CD4-positive, CD25-positive, alpha-beta regulatory T cell (primary cell): ENCODE measurements around the gene DNAH9. TPM values are rescaled to one million over a fixed set of nuclear protein-coding genes. Genes with fewer than 3 reads are reported as not detected.

Experiments
- ATAC-seq, 2 donors: fragments of 150-1000 bp; cut with Tn5 transposase; one replicate each; pipeline ENCODE4 v1.10.0; 2021; ENCODE audit warnings: low read depth in 2 of 2, moderate number of reproducible peaks in 2 of 2, moderate library complexity in 1 of 2
- DNase-seq, 3 donors: peaks; one replicate each; pipeline versions ENCODE4 v3.0.0 to v3.0.0-alpha.2; 2012 to 2022; ENCODE audit warnings: mixed read lengths in 1 of 3
- H3K27ac ChIP-seq: one replicate; pipeline ENCODE4 v1.7.0; 2013; ENCODE audit warnings: mild to moderate bottlenecking, low read length; ENCODE audit not compliant: insufficient read depth, poor library complexity, severe bottlenecking
- H3K27me3 ChIP-seq: one replicate; pipeline ENCODE4 v1.7.0; 2013; ENCODE audit warnings: low read length; ENCODE audit not compliant: control insufficient read depth, insufficient read depth
- H3K36me3 ChIP-seq: one replicate; pipeline ENCODE4 v1.7.0; 2013; ENCODE audit warnings: mild to moderate bottlenecking, low read length, moderate library complexity; ENCODE audit not compliant: control insufficient read depth, insufficient read depth
- H3K4me1 ChIP-seq: 2 replicates; pipeline ENCODE4 v1.7.0; 2013; ENCODE audit warnings: mild to moderate bottlenecking, low read length; ENCODE audit not compliant: insufficient read depth, control insufficient read depth, poor library complexity, severe bottlenecking
- H3K4me3 ChIP-seq: one replicate; pipeline ENCODE4 v1.7.0; 2013; ENCODE audit warnings: low read depth, mild to moderate bottlenecking, low read length, moderate library complexity
- H3K9me3 ChIP-seq, 2 experiments: 1 replicate in 1 of 2; 2 replicates in 1 of 2; pipeline ENCODE4 v1.7.0; 2013; ENCODE audit warnings: low read length in 2 of 2, mild to moderate bottlenecking in 1 of 2, moderate library complexity in 1 of 2; ENCODE audit not compliant: control insufficient read depth in 2 of 2
- H3K27ac Mint-ChIP-seq, 3 donors: one replicate each; pipeline ENCODE4 v1.8.0; 2020 to 2022; ENCODE audit warnings: mild to moderate bottlenecking in 3 of 3, mixed read lengths in 3 of 3, moderate library complexity in 2 of 3
- H3K27me3 Mint-ChIP-seq: one replicate; pipeline ENCODE4 v1.8.0; 2022; ENCODE audit warnings: mild to moderate bottlenecking, mixed read lengths
- H3K36me3 Mint-ChIP-seq: one replicate; pipeline ENCODE4 v1.8.0; 2020; ENCODE audit warnings: mixed read lengths
- H3K4me1 Mint-ChIP-seq, 4 donors: one replicate each; pipeline ENCODE4 v1.8.0; 2020 to 2022; ENCODE audit warnings: mixed read lengths in 4 of 4, mild to moderate bottlenecking in 1 of 4
- H3K4me3 Mint-ChIP-seq, 4 donors: one replicate each; pipeline ENCODE4 v1.8.0; 2020 to 2022; ENCODE audit warnings: mild to moderate bottlenecking in 4 of 4, mixed read lengths in 4 of 4, moderate library complexity in 3 of 4
- H3K9me3 Mint-ChIP-seq, 7 donors: one replicate each; pipeline ENCODE4 v1.8.0; 2020 to 2022; ENCODE audit warnings: mixed read lengths in 7 of 7, mild to moderate bottlenecking in 3 of 7, moderate library complexity in 2 of 7
- polyA plus RNA-seq, 4 donors: library from polyadenylated mRNA; unstranded; fragments of 300-500 nt; fragmentation: Illumina TruSeq; gene quantifications; one replicate each; pipeline ENCODE4 v1.2.3, GENCODE V29; 2021
- total RNA-seq: library from RNA; stranded (reverse); gene quantifications from one replicate; pipeline ENCODE4 v1.2.3, GENCODE V29; 2022

The DNAH9 gene
- total and polyA plus RNA-seq, 5 donors from 2014 or later, result not detected

- H3K27me3 ChIP-seq, result no peaks in the 10 kb centered on the region
- Mint-ChIP-seq H3K36me3 (no peaks in the 10 kb centered on the region), H3K9me3 (peaks cover 0 to 4% (median 0%) of the 10 kb centered on the region in 7 donors), H3K27me3 (no peaks in the 10 kb centered on the region), H3K27ac (no peak overlapping the region), H3K4me3 (no peak overlapping the region), H3K4me1 (peaks cover 0 to 5% (median 0%) of the 10 kb centered on the region in 4 donors)
- H3K9me3 ChIP-seq, result no peaks in the 10 kb centered on the region
- ATAC-seq (no peak), DNase-seq (no peak)
- H3K4me1 ChIP-seq, result no peaks in the 10 kb centered on the region
- H3K36me3 ChIP-seq, result no peaks in the 10 kb centered on the region
- no peak overlapping the region for H3K27ac ChIP-seq
- H3K4me3 ChIP-seq, result no peak overlapping the region
Observed at GRCh38 chr17:11612956-11613355, 14.7 kb downstream of the DNAH9 start.

GRCh38 chr17:11618861-11619566 lies 20.7 kb downstream of the DNAH9 start:
- Mint-ChIP-seq H3K27me3 (no peaks in the 10 kb centered on the region), H3K4me3 (no peak overlapping the region), H3K9me3 (peaks cover 0 to 4% (median 1%) of the 10 kb centered on the region in 7 donors), H3K36me3 (no peaks in the 10 kb centered on the region), H3K27ac (no peak overlapping the region), H3K4me1 (peaks cover 0 to 5% (median 0%) of the 10 kb centered on the region in 4 donors)
- Histone ChIP-seq H3K9me3 (no peaks in the 10 kb centered on the region), H3K4me3 (no peak overlapping the region), H3K36me3 (no peaks in the 10 kb centered on the region), H3K4me1 (no peaks in the 10 kb centered on the region), H3K27ac (no peak overlapping the region), H3K27me3 (no peaks in the 10 kb centered on the region)
- ATAC-seq (no peak), DNase-seq (no peak)

GRCh38 chr17:11622492-11622891 lies 24.2 kb downstream of the DNAH9 start:
- no peaks in the 10 kb centered on the region for H3K36me3 ChIP-seq

GRCh38 chr17:11624976-11625375 lies 26.7 kb downstream of the DNAH9 start:
- ATAC-seq, result no peak
- H3K27ac Mint-ChIP-seq, result no peak overlapping the region

More at GRCh38 chr17:11622492-11622891, 24.2 kb downstream of the DNAH9 start:
- Mint-ChIP-seq H3K27me3 (no peaks in the 10 kb centered on the region), H3K9me3 (peaks cover 0 to 6% (median 1%) of the 10 kb centered on the region in 7 donors), H3K4me1 (no peaks in the 10 kb centered on the region), H3K27ac (no peak overlapping the region), H3K36me3 (no peaks in the 10 kb centered on the region), H3K4me3 (no peak overlapping the region)
- ATAC-seq (no peak), DNase-seq (no peak)
- H3K4me3 ChIP-seq, result no peak overlapping the region
- H3K4me1 ChIP-seq, result no peaks in the 10 kb centered on the region
- H3K9me3 ChIP-seq, result no peaks in the 10 kb centered on the region
- no peak overlapping the region for H3K27ac ChIP-seq
- H3K27me3 ChIP-seq, result no peaks in the 10 kb centered on the region

GRCh38 chr17:11625878-11626277 lies 27.6 kb downstream of the DNAH9 start:
- Histone ChIP-seq H3K9me3 (no peaks in the 10 kb centered on the region), H3K36me3 (no peaks in the 10 kb centered on the region), H3K27me3 (no peaks in the 10 kb centered on the region), H3K4me3 (no peak overlapping the region), H3K27ac (no peak overlapping the region), H3K4me1 (no peaks in the 10 kb centered on the region)
- ATAC-seq (no peak), DNase-seq (no peak)
- H3K27ac Mint-ChIP-seq, result no peak overlapping the region
- peaks cover 0 to 8% (median 3%) of the 10 kb centered on the region in 7 donors for H3K9me3 Mint-ChIP-seq
- no peaks in the 10 kb centered on the region for H3K27me3 Mint-ChIP-seq
- no peaks in the 10 kb centered on the region for H3K4me1 Mint-ChIP-seq
- no peak overlapping the region for H3K4me3 Mint-ChIP-seq
- no peaks in the 10 kb centered on the region for H3K36me3 Mint-ChIP-seq

More at GRCh38 chr17:11624976-11625375, 26.7 kb downstream of the DNAH9 start:
- Mint-ChIP-seq H3K9me3 (peaks cover 0 to 6% (median 3%) of the 10 kb centered on the region in 7 donors), H3K36me3 (no peaks in the 10 kb centered on the region), H3K27me3 (no peaks in the 10 kb centered on the region), H3K4me3 (no peak overlapping the region), H3K4me1 (no peaks in the 10 kb centered on the region)
- Histone ChIP-seq H3K4me1 (no peaks in the 10 kb centered on the region), H3K36me3 (no peaks in the 10 kb centered on the region), H3K27ac (no peak overlapping the region), H3K9me3 (no peaks in the 10 kb centered on the region), H3K27me3 (no peaks in the 10 kb centered on the region), H3K4me3 (no peak overlapping the region)
- no peak for DNase-seq

- H3K36me3 Mint-ChIP-seq, result no peaks in the 10 kb centered on the region
- no peak overlapping the region for H3K4me3 Mint-ChIP-seq
- ATAC-seq (no peak), DNase-seq (no peak)
- no peak overlapping the region for H3K27ac Mint-ChIP-seq
- H3K4me3 ChIP-seq, result no peak overlapping the region
- no peak overlapping the region for H3K27ac ChIP-seq
- peaks cover 0 to 8% (median 5%) of the 10 kb centered on the region in 7 donors for H3K9me3 Mint-ChIP-seq
- no peaks in the 10 kb centered on the region for H3K27me3 ChIP-seq
- no peaks in the 10 kb centered on the region for H3K9me3 ChIP-seq
- no peaks in the 10 kb centered on the region for H3K36me3 ChIP-seq
- no peaks in the 10 kb centered on the region for H3K4me1 ChIP-seq
- H3K27me3 Mint-ChIP-seq, result no peaks in the 10 kb centered on the region
- no peaks in the 10 kb centered on the region for H3K4me1 Mint-ChIP-seq
Observed at GRCh38 chr17:11627301-11627940, 29.2 kb downstream of the DNAH9 start.

- H3K27ac Mint-ChIP-seq, result no peak overlapping the region
- no peak for DNase-seq
- no peak for ATAC-seq
- H3K4me1 Mint-ChIP-seq, result no peaks in the 10 kb centered on the region
- H3K9me3 Mint-ChIP-seq, result peaks cover 0 to 8% (median 5%) of the 10 kb centered on the region in 7 donors
- no peak overlapping the region for H3K4me3 Mint-ChIP-seq
- H3K4me3 ChIP-seq, result no peak overlapping the region
- H3K27me3 Mint-ChIP-seq, result no peaks in the 10 kb centered on the region
- no peaks in the 10 kb centered on the region for H3K27me3 ChIP-seq
- H3K4me1 ChIP-seq, result no peaks in the 10 kb centered on the region
- H3K27ac ChIP-seq, result no peak overlapping the region
- no peaks in the 10 kb centered on the region for H3K9me3 ChIP-seq
- H3K36me3 ChIP-seq, result no peaks in the 10 kb centered on the region
- no peaks in the 10 kb centered on the region for H3K36me3 Mint-ChIP-seq
Observed at GRCh38 chr17:11628374-11628773, 30.1 kb downstream of the DNAH9 start.

GRCh38 chr17:11628831-11629230 lies 30.6 kb downstream of the DNAH9 start:
- H3K27ac ChIP-seq, result no peak overlapping the region
- H3K9me3 ChIP-seq, result no peaks in the 10 kb centered on the region
- no peaks in the 10 kb centered on the region for H3K27me3 ChIP-seq
- no peaks in the 10 kb centered on the region for H3K4me1 ChIP-seq
- ATAC-seq (no peak), DNase-seq (no peak)
- no peak overlapping the region for H3K4me3 ChIP-seq
- Mint-ChIP-seq H3K27ac (no peak overlapping the region), H3K36me3 (no peaks in the 10 kb centered on the region), H3K4me1 (no peaks in the 10 kb centered on the region), H3K4me3 (no peak overlapping the region), H3K9me3 (peaks cover 0 to 8% (median 5%) of the 10 kb centered on the region in 7 donors), H3K27me3 (no peaks in the 10 kb centered on the region)
- no peaks in the 10 kb centered on the region for H3K36me3 ChIP-seq
